Stomach (tissue), 9 donors: Measurements from ENCODE around the gene NLRC5. TPM values are rescaled to one million over a fixed set of nuclear protein-coding genes. Genes with fewer than 3 reads are reported as not detected.

Experiments used
- DNase-seq, 2 donors: peaks; one replicate each; pipeline versions ENCODE4 v3.0.0 to v3.0.0-alpha.2; 2013 to 2019
- H3K27ac ChIP-seq, 5 donors: fragments of 200-600 bp in 4 of 5; sonication (generic) in 4 of 5; one replicate each; pipeline ENCODE4 v1.5.1; 2013 to 2019; ENCODE audit warnings: mild to moderate bottlenecking in 1 of 5, moderate library complexity in 1 of 5
- H3K27me3 ChIP-seq, 3 donors: fragments of 200-600 bp; sonication (generic); one replicate each; pipeline ENCODE4 v1.5.1; 2017 to 2019; ENCODE audit warnings: mixed run types in 1 of 3
- H3K36me3 ChIP-seq, 4 donors: fragments of 200-600 bp; sonication (generic); 1 replicate in 3 of 4; 2 replicates in 1 of 4; pipeline ENCODE4 v1.5.1; 2016 to 2019
- H3K4me1 ChIP-seq, 4 donors: fragments of 200-600 bp; sonication (generic); one replicate each; pipeline ENCODE4 v1.5.1; 2016 to 2019
- H3K4me3 ChIP-seq, 4 donors: fragments of 200-600 bp; sonication (generic) in 3 of 4; one replicate each; pipeline ENCODE4 v1.5.1; 2016 to 2019; ENCODE audit warnings: mild to moderate bottlenecking in 1 of 4
- H3K9me3 ChIP-seq, 4 donors: fragments of 200-600 bp; sonication (generic); one replicate each; pipeline ENCODE4 v1.5.1; 2016 to 2019
- CTCF ChIP-seq, 7 experiments: fragments of 450-650 bp in 4 of 7; fragments of 200-600 bp in 3 of 7; sonication (generic) in 3 of 7; IDR thresholded peaks; one replicate each; pipeline ENCODE4 v1.5.1; 2016 to 2019; ENCODE audit warnings: antibody characterized with exemption in 7 of 7, control low read depth in 2 of 7, mild to moderate bottlenecking in 1 of 7
- EP300 ChIP-seq: sonication (generic); formaldehyde crosslinking; IDR thresholded peaks from one replicate; pipeline ENCODE4 v1.6.1; 2017; ENCODE audit warnings: antibody characterized with exemption
- POLR2A ChIP-seq, 4 donors: fragments of 450-650 bp; IDR thresholded peaks; one replicate each; pipeline ENCODE4 v1.6.1; 2016; ENCODE audit warnings: antibody characterized with exemption in 4 of 4, control low read depth in 2 of 4, mild to moderate bottlenecking in 1 of 4, moderate library complexity in 1 of 4
- POLR2AphosphoS5 ChIP-seq, 3 donors: sonication (generic); formaldehyde crosslinking; IDR thresholded peaks; one replicate each; pipeline ENCODE4 v1.6.1; 2016; ENCODE audit warnings: antibody characterized with exemption in 3 of 3
- whole genome bisulfite sequencing, 5 donors: extraction: QIAGEN DNeasy Blood & Tissue Kit in 3 of 5; methylation state at CpG; one replicate each; pipeline versions ENCODE4 v1.1.5 to v1.1.7; 2013 to 2018; 5-methylcytosine and 5-hydroxymethylcytosine counted together
- intact Hi-C: fragments of 100-400 bp; cut with DNase I; formaldehyde crosslinking; loops from one replicate; pipeline ENCODE4 v1.15.1; 2023; ENCODE audit warnings: low total_unique reads
- polyA plus RNA-seq, 3 donors: library from polyadenylated mRNA; stranded (reverse); fragments of 200-250 nt; gene quantifications; one replicate each; pipeline ENCODE4 v1.2.3, GENCODE V29; 2013
- total RNA-seq, 5 donors: library from RNA; depleted of rRNA; stranded (reverse); fragments of >200 nt; gene quantifications; one replicate each; pipeline versions ENCODE4 v1.1.0 to v1.2.3, GENCODE V29; 2014 to 2016
- donor health status: healthy with polysubstance abuse.
- donor health status: Bipolar disorder and iron deficiency.
- donor health status: healthy.

The NLRC5 gene
- total and polyA plus RNA-seq, 8 donors, result 11.7 to 265 (median 29.4) TPM

GRCh38 chr16:56943761-56944375 lies 45.5 kb upstream of the NLRC5 start:
- WGBS, 5 donors, result 59 to 81% (median 67%) methylated on average over 6 of the region's 6 CpGs
- TF ChIP-seq EP300 (no peak), POLR2A (IDR thresholded peaks at IDR 0.05) (no peak), CTCF (IDR thresholded peaks at IDR 0.05) (no peak), POLR2AphosphoS5 (IDR thresholded peaks at IDR 0.05) (no peak)
- H3K9me3 ChIP-seq, result no peaks in the 10 kb centered on the region
- H3K4me3 ChIP-seq, result no peak overlapping the region
- peak overlapping the region in 1 of 5 donors; percentile 15 for H3K27ac ChIP-seq
- intact Hi-C loops, result no loop called here
- peaks cover 67 to 90% (median 85%) of the 10 kb centered on the region in 4 donors for H3K36me3 ChIP-seq
- peaks cover 25 to 81% (median 40%) of the 10 kb centered on the region in 4 donors for H3K4me1 ChIP-seq
- no peak for DNase-seq
- H3K27me3 ChIP-seq, result no peaks in the 10 kb centered on the region

- Histone ChIP-seq H3K4me3 (no peak overlapping the region), H3K36me3 (peaks cover 53 to 79% (median 71%) of the 10 kb centered on the region in 4 donors), H3K27me3 (no peaks in the 10 kb centered on the region), H3K4me1 (peaks cover 12 to 68% (median 27%) of the 10 kb centered on the region in 4 donors), H3K27ac (peak overlapping the region in 3 of 5 donors; percentile 15 to 50 (median 30)), H3K9me3 (no peaks in the 10 kb centered on the region)
- DNase-seq, result no peak
- WGBS, 5 donors, result 28 to 54% (median 38%) methylated on average over 2 of the region's 2 CpGs
- TF ChIP-seq POLR2AphosphoS5 (IDR thresholded peaks at IDR 0.05) (peak in 2 of 3 donors; percentile 26 to 32), POLR2A (IDR thresholded peaks at IDR 0.05) (no peak)
- intact Hi-C loops, result no loop called here
These were observed 44.2 kb upstream of the NLRC5 start for GRCh38 chr16:56944954-56945839.

GRCh38 chr16:56945847-56946527 lies 43.4 kb upstream of the NLRC5 start:
- 57 to 68% (median 63%) methylated on average over 12 of the region's 12 CpGs for WGBS, 5 donors
- H3K4me1 ChIP-seq, result peaks cover 8 to 64% (median 21%) of the 10 kb centered on the region in 4 donors
- TF ChIP-seq POLR2AphosphoS5 (IDR thresholded peaks at IDR 0.05), result peak in 1 of 3 donors; percentile 6
- no peak for TF ChIP-seq POLR2A (IDR thresholded peaks at IDR 0.05)
- no peak for TF ChIP-seq CTCF (IDR thresholded peaks at IDR 0.05)
- peak overlapping the region in 2 of 5 donors; percentile 36 to 39 for H3K27ac ChIP-seq
- H3K4me3 ChIP-seq, result no peak overlapping the region
- no peak for DNase-seq
- H3K36me3 ChIP-seq, result peaks cover 46 to 71% (median 63%) of the 10 kb centered on the region in 4 donors
- intact Hi-C loops, result no loop called here
- H3K9me3 ChIP-seq, result no peaks in the 10 kb centered on the region
- no peaks in the 10 kb centered on the region for H3K27me3 ChIP-seq

GRCh38 chr16:56946767-56947603 lies 42.4 kb upstream of the NLRC5 start:
- intact Hi-C loops, result no loop called here
- Histone ChIP-seq H3K4me3 (no peak overlapping the region), H3K27ac (peak overlapping the region in 3 of 5 donors; percentile 36 to 49 (median 39)), H3K27me3 (no peaks in the 10 kb centered on the region), H3K36me3 (peaks cover 36 to 61% (median 53%) of the 10 kb centered on the region in 4 donors), H3K9me3 (no peaks in the 10 kb centered on the region), H3K4me1 (peaks cover 8 to 59% (median 19%) of the 10 kb centered on the region in 4 donors)
- DNase-seq, result no peak
- no peak for TF ChIP-seq POLR2AphosphoS5 (IDR thresholded peaks at IDR 0.05)
- TF ChIP-seq CTCF (IDR thresholded peaks at IDR 0.05), result no peak
- no peak for TF ChIP-seq EP300
- TF ChIP-seq POLR2A (IDR thresholded peaks at IDR 0.05), result no peak
- WGBS, 5 donors, result 73 to 80% (median 77%) methylated on average over 10 of the region's 10 CpGs
